ENCODE data around the gene DLG2. TPM values are rescaled to one million over a fixed set of nuclear protein-coding genes. Genes with fewer than 3 reads are reported as not detected.

Gene DLG2
- total and polyA plus RNA-seq, 9 of the 15 experiments (the other 6 are each of a cell fraction or from before 2014, with no cell fraction given), result 0.52 to 1.6 (median 0.95) TPM

- Histone ChIP-seq H3K4me3 (no peak overlapping the region), H4K20me1 (replicated peaks; ENCODE audit: control insufficient read depth, insufficient read depth, low read length) (no peaks in the 10 kb centered on the region), H3K9me1 (ENCODE audit: control insufficient read depth, insufficient read depth, low read length) (no peaks in the 10 kb centered on the region), H3K4me1 (replicated peaks in 1 of 2; ENCODE audit: control insufficient read depth in 2 of 2, insufficient read depth in 2 of 2, low read length in 2 of 2) (no peaks in the 10 kb centered on the region), H2AFZ (ENCODE audit: low read depth, low read length) (no peak overlapping the region), H3K9ac (ENCODE audit: insufficient read depth in 1 of 2, low read depth in 2 of 2, low read length in 2 of 2) (no peak overlapping the region), H3K9me3 (replicated peaks; ENCODE audit: control insufficient read depth, insufficient read depth, low read depth, low read length) (no peaks in the 10 kb centered on the region), H3K4me2 (ENCODE audit: insufficient read depth, low read length) (no peak overlapping the region), H3K27ac (ENCODE audit: extremely low read depth, low read depth, low read length) (no peak overlapping the region), H3K27me3 (ENCODE audit: control insufficient read depth in 2 of 2, insufficient read depth in 2 of 2, low read length in 2 of 2) (no peaks in the 10 kb centered on the region), H3K79me2 (ENCODE audit: control insufficient read depth, insufficient read depth, low read length) (no peaks in the 10 kb centered on the region), H3K36me3 (ENCODE audit: control insufficient read depth, insufficient read depth, low read length) (no peaks in the 10 kb centered on the region)
- in situ Hi-C loops (cut with MboI), result no loop called here
- DNase-seq (ENCODE audit: extremely low read depth in 1 of 4, low spot score in 3 of 4) (no peak), FAIRE-seq (no peak), ATAC-seq (no peak)
- 3% methylated on average over 2 of the region's 2 CpGs for WGBS (ENCODE audit: insufficient coverage, low coverage, missing lambda C conversion rate)
- no TSS peak for BruUV-seq (replicated peaks)
- intact Hi-C loops (cut with micrococcal nuclease), result no loop called here
- ChIA-PET CTCF (ENCODE audit: low intra/inter-chr PET ratio) (no interaction called here), POLR2A (no interaction called here)
- TF ChIP-seq E2F4 (CRISPR knock-in tag; IDR thresholded peaks at IDR 0.05; ENCODE audit: low read depth) (no peak), CREB3L1 (IDR thresholded peaks at IDR 0.05; ENCODE audit: borderline replicate concordance, low read depth) (no peak), ZZZ3 (IDR thresholded peaks at IDR 0.05) (no peak), MECOM (CRISPR knock-in tag; IDR thresholded peaks at IDR 0.05) (no peak), SIN3A (IDR thresholded peaks at IDR 0.05; ENCODE audit: borderline replicate concordance in 2 of 2, control insufficient read depth in 1 of 2, low read depth in 2 of 2, low read length in 2 of 2) (no peak), PML (IDR thresholded peaks at IDR 0.05; ENCODE audit: low read length) (no peak), HEY1 (CRISPR knock-in tag; IDR thresholded peaks at IDR 0.05; ENCODE audit: borderline replicate concordance) (no peak), MYNN (IDR thresholded peaks at IDR 0.05) (no peak), MYNN (CRISPR knock-in tag; IDR thresholded peaks at IDR 0.05) (no peak), ZNF133 (CRISPR knock-in tag; IDR thresholded peaks at IDR 0.05) (no peak), ZSCAN32 (CRISPR knock-in tag; IDR thresholded peaks at IDR 0.05) (no peak), RHOXF2B (CRISPR knock-in tag; conservative IDR thresholded peaks at IDR 0.05) (no peak), FOXA3 (CRISPR knock-in tag; conservative IDR thresholded peaks at IDR 0.05 in 1 of 2, IDR thresholded peaks at IDR 0.05 in 1 of 2) (no peak)
Observed at GRCh38 chr11:84806354-84806753, 820.8 kb downstream of the DLG2 start.

All from K562 (cell line).